Immature natural killer cell (primary cell): ENCODE measurements around the gene RPAP3. TPM values are rescaled to one million over a fixed set of nuclear protein-coding genes. Genes with fewer than 3 reads are reported as not detected.

Experiments used
- DNase-seq, 3 donors: peaks; one replicate each; pipeline ENCODE4 v3.0.0; 2022; ENCODE audit warnings: mixed read lengths in 1 of 3
- H3K27ac Mint-ChIP-seq, 6 donors: one replicate each; pipeline ENCODE4 v1.8.0; 2020; ENCODE audit warnings: mixed read lengths in 6 of 6, mild to moderate bottlenecking in 5 of 6, inconsistent platforms in 4 of 6, moderate library complexity in 3 of 6
- H3K27me3 Mint-ChIP-seq, 3 donors: one replicate each; pipeline ENCODE4 v1.8.0; 2020 to 2021; ENCODE audit warnings: low read depth in 3 of 3, mild to moderate bottlenecking in 3 of 3, mixed read lengths in 3 of 3, moderate library complexity in 3 of 3, inconsistent platforms in 1 of 3
- H3K36me3 Mint-ChIP-seq, 3 donors: one replicate each; pipeline ENCODE4 v1.8.0; 2020; ENCODE audit warnings: mixed read lengths in 3 of 3, inconsistent platforms in 2 of 3, mild to moderate bottlenecking in 2 of 3
- H3K4me1 Mint-ChIP-seq, 2 donors: one replicate each; pipeline ENCODE4 v1.8.0; 2020; ENCODE audit warnings: inconsistent platforms in 2 of 2, mild to moderate bottlenecking in 2 of 2, mixed read lengths in 2 of 2, moderate library complexity in 1 of 2
- H3K4me3 Mint-ChIP-seq, 5 donors: one replicate each; pipeline ENCODE4 v1.8.0; 2020; ENCODE audit warnings: mild to moderate bottlenecking in 5 of 5, mixed read lengths in 5 of 5, inconsistent platforms in 3 of 5, moderate library complexity in 3 of 5
- H3K9me3 Mint-ChIP-seq, 6 donors: one replicate each; pipeline ENCODE4 v1.8.0; 2020; ENCODE audit warnings: mild to moderate bottlenecking in 6 of 6, mixed read lengths in 6 of 6, inconsistent platforms in 4 of 6, moderate library complexity in 3 of 6
- polyA plus RNA-seq, 3 donors: library from polyadenylated mRNA; unstranded; fragments of 300-500 nt; fragmentation: Illumina TruSeq; gene quantifications; one replicate each; pipeline ENCODE4 v1.2.3, GENCODE V29; 2021

Gene RPAP3
- polyA plus RNA-seq, 3 donors from 2014 or later = 16.8 to 38.1 (median 23.1) TPM

DNA sequence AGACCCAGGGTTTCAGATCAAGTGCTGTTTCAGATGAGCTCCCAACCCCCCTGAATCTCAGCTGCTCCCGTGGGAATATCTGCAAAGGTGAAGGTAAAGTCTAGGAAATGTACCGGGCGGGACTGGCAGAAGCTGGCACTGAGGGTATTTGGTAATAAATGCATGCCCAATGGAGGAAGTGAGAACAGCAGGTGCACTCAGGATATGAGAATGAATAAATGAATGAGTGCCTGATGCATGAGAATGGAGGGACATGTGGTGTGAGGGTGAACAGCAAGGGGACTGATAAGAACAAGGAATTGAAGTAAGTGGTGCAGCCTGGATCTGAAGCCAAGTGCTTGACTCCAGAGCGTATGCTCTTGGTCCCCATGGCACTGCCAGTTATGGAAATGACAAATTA lies 41.3 kb upstream of the RPAP3 start:
- Mint-ChIP-seq H3K4me1 (peaks cover 3 to 9% of the 10 kb centered on the region in 2 donors), H3K4me3 (no peak overlapping the region), H3K27me3 (peaks cover 0 to 12% (median 8%) of the 10 kb centered on the region in 3 donors), H3K36me3 (peaks cover 0 to 5% (median 0%) of the 10 kb centered on the region in 3 donors), H3K27ac (no peak overlapping the region), H3K9me3 (no peaks in the 10 kb centered on the region)
- no peak for DNase-seq

DNA sequence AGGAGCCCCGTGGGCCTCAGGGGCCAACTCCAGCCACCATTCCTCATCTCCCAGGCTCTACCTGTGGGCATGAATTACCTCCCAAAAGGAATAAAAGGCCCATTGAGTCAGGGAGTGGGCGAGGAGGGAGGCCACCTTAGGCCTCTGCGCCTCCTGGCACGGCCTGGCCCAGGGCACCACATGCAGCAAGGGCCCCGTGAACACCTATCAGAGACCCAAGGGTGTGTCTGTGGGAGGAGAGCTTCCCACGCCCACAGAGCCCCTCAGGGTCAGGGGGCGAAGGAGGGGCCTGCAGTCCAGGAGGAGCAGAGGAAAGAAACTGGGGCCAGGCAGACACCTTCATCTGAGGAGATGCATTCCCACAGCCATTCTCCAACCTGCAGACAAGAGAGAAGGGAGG lies 40.7 kb upstream of the RPAP3 start:
- H3K27ac Mint-ChIP-seq = no peak overlapping the region
- no peak overlapping the region for H3K4me3 Mint-ChIP-seq
- peaks cover 0 to 12% (median 9%) of the 10 kb centered on the region in 3 donors for H3K27me3 Mint-ChIP-seq
- H3K4me1 Mint-ChIP-seq = peaks cover 7 to 15% of the 10 kb centered on the region in 2 donors
- peaks cover 0 to 5% (median 0%) of the 10 kb centered on the region in 3 donors for H3K36me3 Mint-ChIP-seq
- no peak for DNase-seq
- H3K9me3 Mint-ChIP-seq = no peaks in the 10 kb centered on the region

DNA sequence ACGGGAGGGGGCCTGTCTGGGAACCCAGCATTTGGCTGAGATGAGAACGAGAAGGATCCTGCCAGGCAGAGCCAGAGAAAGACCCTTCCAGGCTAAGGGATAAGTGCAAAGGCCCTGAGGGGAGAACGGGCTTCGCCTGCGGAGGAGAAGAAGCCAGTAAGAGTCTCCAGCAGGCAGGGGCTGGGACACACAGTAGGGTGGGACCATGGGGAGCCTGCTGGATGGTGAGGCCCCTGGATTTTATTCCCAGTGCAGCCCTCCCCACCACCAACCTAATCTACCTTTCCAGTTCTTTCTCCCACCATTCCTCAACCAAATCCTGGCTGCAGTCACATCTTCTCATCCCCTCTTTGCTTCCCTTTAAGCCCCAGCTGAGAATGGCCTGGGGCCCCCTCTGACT lies 40.2 kb upstream of the RPAP3 start:
- DNase-seq = no peak
- H3K9me3 Mint-ChIP-seq = no peaks in the 10 kb centered on the region
- H3K36me3 Mint-ChIP-seq = peaks cover 0 to 5% (median 0%) of the 10 kb centered on the region in 3 donors
- no peak overlapping the region for H3K4me3 Mint-ChIP-seq
- H3K27ac Mint-ChIP-seq = no peak overlapping the region
- peaks cover 3 to 12% (median 10%) of the 10 kb centered on the region in 3 donors for H3K27me3 Mint-ChIP-seq
- H3K4me1 Mint-ChIP-seq = peaks cover 11 to 19% of the 10 kb centered on the region in 2 donors

- Mint-ChIP-seq H3K4me3 (no peak overlapping the region), H3K27ac (peak overlapping the region in 2 of 6 donors; percentile 32 to 58), H3K27me3 (peaks cover 3 to 12% (median 10%) of the 10 kb centered on the region in 3 donors), H3K4me1 (peaks cover 13 to 21% of the 10 kb centered on the region in 2 donors), H3K36me3 (peaks cover 0 to 5% (median 0%) of the 10 kb centered on the region in 3 donors), H3K9me3 (no peaks in the 10 kb centered on the region)
- no peak for DNase-seq
Observed at GRCh38 chr12:47745485-47746041, 39.7 kb upstream of the RPAP3 start.

DNA sequence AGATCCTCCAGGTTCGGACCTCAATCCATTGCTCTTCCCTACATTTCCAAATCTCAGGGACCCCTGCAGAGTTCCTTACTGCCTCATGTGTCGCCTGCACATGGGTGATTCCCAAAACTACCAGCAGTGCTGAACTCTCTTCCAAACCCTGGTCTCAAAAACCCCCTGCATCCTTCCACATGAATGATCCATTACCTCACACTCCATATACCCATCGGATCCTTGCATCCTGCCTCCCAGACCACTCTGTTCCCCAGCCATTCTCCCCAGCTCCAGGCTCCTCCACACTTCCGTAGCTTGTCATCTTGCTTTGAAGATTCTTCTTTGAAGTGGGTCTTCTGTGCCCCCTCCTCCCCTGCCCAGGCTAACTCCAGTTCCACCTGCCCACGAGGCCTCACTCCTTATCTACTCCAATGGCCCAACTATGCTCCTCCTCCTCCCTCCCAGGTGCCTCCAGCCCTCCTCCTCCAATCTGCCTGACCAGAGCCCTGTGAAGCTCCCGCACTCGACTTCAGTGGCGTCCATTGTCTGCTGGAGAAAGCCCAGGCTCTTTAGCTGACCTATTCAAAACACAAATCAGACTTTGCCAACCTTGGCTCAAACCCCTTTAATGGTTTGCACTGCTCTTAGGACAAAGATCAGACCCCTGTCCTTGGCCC lies 39.1 kb upstream of the RPAP3 start:
- no peak overlapping the region for H3K4me3 Mint-ChIP-seq
- H3K4me1 Mint-ChIP-seq = peaks cover 13 to 26% of the 10 kb centered on the region in 2 donors
- peaks cover 0 to 5% (median 0%) of the 10 kb centered on the region in 3 donors for H3K36me3 Mint-ChIP-seq
- H3K27me3 Mint-ChIP-seq = peaks cover 3 to 12% (median 10%) of the 10 kb centered on the region in 3 donors
- DNase-seq = no peak
- no peaks in the 10 kb centered on the region for H3K9me3 Mint-ChIP-seq
- H3K27ac Mint-ChIP-seq = no peak overlapping the region

DNA sequence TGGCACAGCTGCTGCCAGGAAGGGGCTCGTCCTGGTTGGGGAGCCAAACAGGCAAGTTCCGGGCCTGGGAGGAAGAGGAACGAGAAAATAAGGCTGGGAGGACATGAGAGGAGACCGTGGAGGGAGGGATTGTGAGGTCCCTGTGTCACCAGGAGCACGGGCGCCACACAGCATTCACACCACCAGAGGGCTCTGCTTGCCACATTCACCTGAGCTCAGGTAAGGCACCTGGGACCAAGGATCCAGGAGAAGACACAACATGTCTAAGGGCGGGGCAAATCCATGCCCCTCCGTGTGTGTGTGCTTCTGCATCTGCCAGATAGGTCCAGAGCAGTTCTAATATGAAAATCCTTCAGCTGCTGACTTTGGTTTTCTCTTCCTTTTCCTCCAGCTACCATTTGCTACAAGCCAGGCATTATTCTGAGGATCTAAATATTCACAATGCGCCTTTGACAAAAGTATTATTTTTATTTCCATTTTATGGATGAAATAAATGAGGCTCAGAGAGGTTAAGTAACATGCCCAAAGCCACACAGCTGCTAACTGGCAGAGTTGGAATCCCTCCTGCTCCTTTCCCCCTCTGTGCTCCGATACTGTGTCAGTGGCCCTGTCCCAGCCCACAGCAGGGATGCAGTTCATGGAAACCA lies 38.3 kb upstream of the RPAP3 start:
- no peaks in the 10 kb centered on the region for H3K9me3 Mint-ChIP-seq
- peaks cover 0 to 5% (median 0%) of the 10 kb centered on the region in 3 donors for H3K36me3 Mint-ChIP-seq
- peaks cover 13 to 26% of the 10 kb centered on the region in 2 donors for H3K4me1 Mint-ChIP-seq

GRCh38 chr12:47743311-47743860 lies 37.6 kb upstream of the RPAP3 start:
- H3K4me1 Mint-ChIP-seq = peaks cover 13 to 26% of the 10 kb centered on the region in 2 donors
- DNase-seq = no peak
- H3K27ac Mint-ChIP-seq = peak overlapping the region in 1 of 6 donors; percentile 14
- H3K27me3 Mint-ChIP-seq = peaks cover 7 to 14% (median 12%) of the 10 kb centered on the region in 3 donors
- H3K36me3 Mint-ChIP-seq = peaks cover 0 to 5% (median 0%) of the 10 kb centered on the region in 3 donors
- H3K9me3 Mint-ChIP-seq = no peaks in the 10 kb centered on the region
- no peak overlapping the region for H3K4me3 Mint-ChIP-seq

More for the DNA sequence above, 38.3 kb upstream of the RPAP3 start:
- H3K27me3 Mint-ChIP-seq = peaks cover 7 to 14% (median 12%) of the 10 kb centered on the region in 3 donors
- peak in 1 of 3 donors; percentile 14 for DNase-seq
- no peak overlapping the region for H3K4me3 Mint-ChIP-seq
- H3K27ac Mint-ChIP-seq = no peak overlapping the region

DNA sequence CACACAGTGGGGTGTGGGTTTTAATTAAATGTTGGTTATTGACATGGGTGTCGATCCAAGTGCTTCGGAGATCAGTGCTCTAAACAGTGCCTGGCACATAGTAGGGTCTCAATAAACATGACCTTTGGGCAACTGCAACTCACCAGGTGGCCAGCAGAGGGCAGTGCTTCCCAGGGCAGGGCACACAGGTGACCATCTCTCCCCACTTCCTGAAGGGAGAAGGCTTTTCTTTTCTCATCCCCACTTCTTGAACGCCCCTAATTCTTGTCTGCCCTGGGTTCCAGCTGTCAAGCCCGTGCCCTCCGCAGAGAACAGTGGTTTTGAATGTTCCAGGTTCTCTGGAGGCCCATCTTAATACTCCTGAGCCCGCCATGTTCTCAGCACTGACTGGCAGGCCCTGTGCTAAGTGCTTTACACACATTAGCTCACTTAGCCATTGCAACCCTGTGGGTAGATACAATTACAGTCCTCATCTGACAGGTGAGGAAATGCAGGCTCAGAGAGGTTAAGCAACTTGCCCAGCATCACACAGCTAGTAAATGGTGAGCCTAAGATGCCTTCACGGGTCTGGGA lies 36.5 kb upstream of the RPAP3 start:
- no peak overlapping the region for H3K27ac Mint-ChIP-seq
- H3K9me3 Mint-ChIP-seq = no peaks in the 10 kb centered on the region
- DNase-seq = peak; percentile 56 to 64 (median 62)
- peaks cover 0 to 5% (median 0%) of the 10 kb centered on the region in 3 donors for H3K36me3 Mint-ChIP-seq
- H3K27me3 Mint-ChIP-seq = peaks cover 7 to 12% (median 11%) of the 10 kb centered on the region in 3 donors
- peak overlapping the region in 1 of 5 donors; percentile 1 for H3K4me3 Mint-ChIP-seq
- H3K4me1 Mint-ChIP-seq = peaks cover 13 to 26% of the 10 kb centered on the region in 2 donors

- peak overlapping the region in 3 of 6 donors; percentile 15 to 55 (median 51) for H3K27ac Mint-ChIP-seq
- H3K4me1 Mint-ChIP-seq = peaks cover 13 to 26% of the 10 kb centered on the region in 2 donors
- peak; percentile 60 to 77 (median 68) for DNase-seq
Observed at GRCh38 chr12:47741340-47741703, 35.5 kb upstream of the RPAP3 start.

DNA sequence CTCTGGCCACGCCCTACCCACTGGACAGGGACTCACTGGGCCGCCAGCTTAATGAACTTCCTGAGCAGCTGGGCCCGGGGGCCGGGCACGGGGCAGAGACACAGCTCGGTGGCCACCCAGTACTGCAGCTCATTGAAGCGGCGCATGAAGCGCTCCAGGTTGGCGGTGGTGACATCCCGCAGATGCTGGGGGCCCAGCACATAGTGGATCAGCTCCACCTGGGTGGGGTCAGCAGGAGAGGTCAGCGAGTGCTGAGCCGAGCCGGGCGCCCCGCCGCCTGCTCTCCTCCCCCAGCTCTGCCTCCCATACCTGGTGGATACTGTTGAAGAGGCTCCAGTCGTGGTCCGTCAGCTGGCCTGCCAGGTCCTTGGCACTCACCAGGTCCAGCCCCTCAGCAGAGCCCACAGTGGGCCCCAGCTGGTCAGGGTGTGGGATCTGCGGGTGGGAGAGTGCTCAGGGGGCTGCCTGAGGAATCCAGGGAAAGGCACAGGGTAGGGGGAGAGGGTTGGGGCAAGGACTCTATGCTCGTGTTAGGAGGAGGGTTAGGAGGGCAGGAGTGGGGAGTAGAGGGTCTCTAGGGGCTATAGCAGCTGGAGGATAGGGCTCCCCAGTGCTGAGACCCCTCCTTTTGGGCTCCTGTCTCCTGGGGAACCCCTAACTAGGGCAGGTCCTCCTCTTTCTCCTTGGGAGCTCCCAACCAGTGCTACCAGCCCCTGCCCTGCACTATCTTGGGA lies 34.9 kb upstream of the RPAP3 start:
- Mint-ChIP-seq H3K4me3 (peak overlapping the region; percentile 59 to 69 (median 65)), H3K4me1 (peaks cover 13 to 26% of the 10 kb centered on the region in 2 donors), H3K27ac (peak overlapping the region in 2 of 6 donors; percentile 15 to 51), H3K27me3 (peaks cover 8 to 11% (median 8%) of the 10 kb centered on the region in 3 donors), H3K9me3 (no peaks in the 10 kb centered on the region), H3K36me3 (peaks cover 0 to 5% (median 0%) of the 10 kb centered on the region in 3 donors)
- no peak for DNase-seq

More at GRCh38 chr12:47741340-47741703, 35.5 kb upstream of the RPAP3 start:
- peaks cover 8 to 11% (median 9%) of the 10 kb centered on the region in 3 donors for H3K27me3 Mint-ChIP-seq
- peaks cover 0 to 5% (median 0%) of the 10 kb centered on the region in 3 donors for H3K36me3 Mint-ChIP-seq
- peak overlapping the region; percentile 56 to 69 (median 61) for H3K4me3 Mint-ChIP-seq
- no peaks in the 10 kb centered on the region for H3K9me3 Mint-ChIP-seq

DNA sequence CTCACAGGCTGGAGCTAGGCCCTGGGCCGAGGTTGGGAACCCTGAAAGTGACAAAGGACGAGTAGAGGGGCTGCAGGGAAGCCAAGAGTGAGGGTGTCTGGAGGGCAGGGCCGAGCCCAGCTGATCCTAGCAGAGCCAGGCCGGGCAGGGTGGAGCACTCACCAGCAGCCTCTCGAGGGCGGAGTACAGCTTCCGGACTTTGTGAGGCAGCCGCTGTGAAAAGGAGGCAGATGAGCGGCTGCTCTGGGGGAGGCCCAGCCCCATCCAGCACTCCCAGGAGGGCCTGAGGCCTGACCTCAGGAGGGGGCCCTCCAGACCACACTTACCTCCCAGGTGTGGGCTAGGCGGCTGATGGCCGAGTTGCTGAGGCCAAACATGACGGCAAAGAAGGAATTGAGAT lies 34.1 kb upstream of the RPAP3 start:
- peak overlapping the region in 3 of 6 donors; percentile 40 to 67 (median 48) for H3K27ac Mint-ChIP-seq
- DNase-seq = no peak
- peaks cover 0 to 3% (median 0%) of the 10 kb centered on the region in 3 donors for H3K36me3 Mint-ChIP-seq
- peak overlapping the region; percentile 59 to 68 (median 63) for H3K4me3 Mint-ChIP-seq
- H3K27me3 Mint-ChIP-seq = peaks cover 7 to 11% (median 8%) of the 10 kb centered on the region in 3 donors
- H3K9me3 Mint-ChIP-seq = no peaks in the 10 kb centered on the region
- peaks cover 13 to 26% of the 10 kb centered on the region in 2 donors for H3K4me1 Mint-ChIP-seq

DNA sequence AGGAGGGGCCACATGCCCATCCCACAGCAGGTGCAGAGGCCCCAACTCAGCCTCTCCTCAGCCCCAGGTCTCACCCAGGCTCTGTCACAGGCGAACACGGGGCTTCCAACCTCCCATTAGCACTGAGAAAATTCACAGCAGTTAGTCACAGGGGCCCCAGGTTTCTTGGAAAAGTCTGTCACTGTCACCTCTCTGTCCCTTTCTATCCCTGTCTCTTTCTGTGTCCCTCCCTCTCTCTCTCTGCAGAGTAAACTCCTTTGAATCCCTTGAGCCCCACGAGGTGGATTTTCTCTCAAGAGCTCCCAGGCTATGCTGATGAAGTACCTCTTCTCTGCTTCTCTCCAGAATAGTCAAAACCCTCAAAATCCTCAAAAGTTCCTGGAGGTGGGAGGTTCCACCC lies 33.5 kb upstream of the RPAP3 start:
- peaks cover 3 to 10% (median 8%) of the 10 kb centered on the region in 3 donors for H3K27me3 Mint-ChIP-seq
- H3K4me3 Mint-ChIP-seq = peak overlapping the region in 2 of 5 donors; percentile 36 to 61
- H3K4me1 Mint-ChIP-seq = peaks cover 13 to 26% of the 10 kb centered on the region in 2 donors
- H3K27ac Mint-ChIP-seq = peak overlapping the region in 3 of 6 donors; percentile 10 to 43 (median 12)
- no peak for DNase-seq
- peaks cover 0 to 2% (median 0%) of the 10 kb centered on the region in 3 donors for H3K36me3 Mint-ChIP-seq
- no peaks in the 10 kb centered on the region for H3K9me3 Mint-ChIP-seq
